Vagina (tissue), 2 donors: ENCODE measurements around the gene KCNH1. TPM values are rescaled to one million over a fixed set of nuclear protein-coding genes. Genes with fewer than 3 reads are reported as not detected.

Experiments
- DNase-seq, 2 donors: peaks; one replicate each; pipeline ENCODE4 v3.0.0-alpha.2; 2017; ENCODE audit errors: extremely low spot score in 2 of 2
- H3K27ac ChIP-seq: fragments of 200-600 bp; sonication (generic); one replicate; pipeline ENCODE4 v1.5.1; 2019
- H3K27me3 ChIP-seq: fragments of 200-600 bp; sonication (generic); one replicate; pipeline ENCODE4 v1.5.1; 2019
- H3K36me3 ChIP-seq, 2 donors: fragments of 200-600 bp; sonication (generic); one replicate each; pipeline ENCODE4 v1.5.1; 2017 to 2019
- H3K4me1 ChIP-seq: fragments of 200-600 bp; sonication (generic); one replicate; pipeline ENCODE4 v1.5.1; 2019
- H3K4me3 ChIP-seq, 2 donors: fragments of 200-600 bp; sonication (generic); 1 replicate in 1 of 2; 2 replicates in 1 of 2; pipeline ENCODE4 v1.5.1; 2016 to 2019
- H3K9me3 ChIP-seq: fragments of 200-600 bp; sonication (generic); one replicate; pipeline ENCODE4 v1.5.1; 2019
- POLR2A ChIP-seq, 2 donors: fragments of 450-650 bp; IDR thresholded peaks; one replicate each; pipeline ENCODE4 v1.6.1; 2017; ENCODE audit warnings: antibody characterized with exemption in 2 of 2, mild to moderate bottlenecking in 2 of 2, moderate library complexity in 2 of 2
- POLR2AphosphoS5 ChIP-seq, 2 donors: sonication (generic); formaldehyde crosslinking; IDR thresholded peaks; one replicate each; pipeline ENCODE4 v1.9.0; 2017; ENCODE audit warnings: antibody characterized with exemption in 2 of 2, mild to moderate bottlenecking in 2 of 2, low read depth in 1 of 2; ENCODE audit not compliant: insufficient read depth in 1 of 2
- intact Hi-C: fragments of 100-400 bp; cut with DNase I; formaldehyde crosslinking; loops from one replicate; pipeline ENCODE4 v1.15.1; 2023
- total RNA-seq: library from RNA; depleted of rRNA; stranded (reverse); fragments of >200 nt; gene quantifications from one replicate; pipeline ENCODE4 v1.2.3, GENCODE V29; 2016
- TF ChIP-seq, protein P1 (sequence below), 3 experiments: fragments of 450-650 bp in 2 of 3; fragments of 200-600 bp in 1 of 3; sonication (generic) in 1 of 3; IDR thresholded peaks; one replicate each; pipeline ENCODE4 v1.5.1; 2017 to 2019; ENCODE audit warnings: antibody characterized with exemption in 3 of 3, mild to moderate bottlenecking in 2 of 3, moderate library complexity in 2 of 3

KCNH1 gene
- total RNA-seq, 1 donor from 2014 or later, result 3.9 TPM

DNA sequence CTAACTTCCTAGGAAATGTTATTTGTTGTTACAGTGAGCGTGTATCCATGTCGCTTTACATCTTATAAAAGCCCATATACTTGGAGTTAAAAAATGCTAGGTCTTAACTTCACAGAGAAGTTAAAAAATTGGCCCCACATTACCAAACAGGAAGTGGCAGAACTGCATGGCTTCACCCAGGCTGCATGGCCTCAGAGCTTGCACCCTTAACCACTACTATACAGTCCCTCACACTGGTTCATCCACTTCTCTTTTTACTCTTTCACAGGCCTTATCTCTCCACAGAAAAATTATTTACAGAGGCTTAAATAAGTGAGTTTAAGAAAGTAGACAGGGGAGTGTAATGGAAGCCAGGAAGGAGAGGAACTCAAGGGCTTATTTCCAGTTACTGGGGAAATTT, 402.8 kb downstream of the KCNH1 start:
- no peak overlapping the region for H3K27ac ChIP-seq
- TF ChIP-seq, protein P1, sequence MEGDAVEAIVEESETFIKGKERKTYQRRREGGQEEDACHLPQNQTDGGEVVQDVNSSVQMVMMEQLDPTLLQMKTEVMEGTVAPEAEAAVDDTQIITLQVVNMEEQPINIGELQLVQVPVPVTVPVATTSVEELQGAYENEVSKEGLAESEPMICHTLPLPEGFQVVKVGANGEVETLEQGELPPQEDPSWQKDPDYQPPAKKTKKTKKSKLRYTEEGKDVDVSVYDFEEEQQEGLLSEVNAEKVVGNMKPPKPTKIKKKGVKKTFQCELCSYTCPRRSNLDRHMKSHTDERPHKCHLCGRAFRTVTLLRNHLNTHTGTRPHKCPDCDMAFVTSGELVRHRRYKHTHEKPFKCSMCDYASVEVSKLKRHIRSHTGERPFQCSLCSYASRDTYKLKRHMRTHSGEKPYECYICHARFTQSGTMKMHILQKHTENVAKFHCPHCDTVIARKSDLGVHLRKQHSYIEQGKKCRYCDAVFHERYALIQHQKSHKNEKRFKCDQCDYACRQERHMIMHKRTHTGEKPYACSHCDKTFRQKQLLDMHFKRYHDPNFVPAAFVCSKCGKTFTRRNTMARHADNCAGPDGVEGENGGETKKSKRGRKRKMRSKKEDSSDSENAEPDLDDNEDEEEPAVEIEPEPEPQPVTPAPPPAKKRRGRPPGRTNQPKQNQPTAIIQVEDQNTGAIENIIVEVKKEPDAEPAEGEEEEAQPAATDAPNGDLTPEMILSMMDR (IDR thresholded peaks at IDR 0.05), result no peak
- no peak for TF ChIP-seq POLR2A (IDR thresholded peaks at IDR 0.05)
- TF ChIP-seq POLR2AphosphoS5 (IDR thresholded peaks at IDR 0.05; ENCODE audit: insufficient read depth in 1 of 2, low read depth in 1 of 2), result no peak
- H3K9me3 ChIP-seq, result no peaks in the 10 kb centered on the region
- H3K4me1 ChIP-seq, result no peaks in the 10 kb centered on the region
- intact Hi-C loops, result no loop called here
- no peak for DNase-seq
- no peaks in the 10 kb centered on the region for H3K27me3 ChIP-seq
- no peaks in the 10 kb centered on the region for H3K36me3 ChIP-seq
- no peak overlapping the region for H3K4me3 ChIP-seq

DNA sequence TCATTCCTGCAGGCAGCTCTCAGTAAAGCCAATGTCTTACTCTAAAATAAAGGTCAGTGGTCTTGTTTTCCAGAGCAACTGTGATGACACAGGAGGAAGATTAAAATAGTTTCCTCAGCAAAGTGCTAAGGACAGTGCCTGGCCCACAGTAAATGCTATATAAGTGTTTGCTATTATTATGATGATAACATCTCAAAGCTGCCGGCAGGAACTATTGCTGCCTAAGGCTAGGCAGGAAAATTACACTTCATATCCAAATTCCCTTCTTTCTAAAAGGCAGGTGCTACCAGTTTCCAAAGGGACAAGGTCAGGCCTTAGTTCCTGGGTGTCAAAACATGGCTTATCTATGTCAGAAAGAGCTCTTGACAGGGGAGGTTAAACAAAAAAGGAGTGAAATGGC, 403.9 kb downstream of the KCNH1 start:
- no peak overlapping the region for H3K27ac ChIP-seq
- H3K4me1 ChIP-seq, result no peaks in the 10 kb centered on the region
- no peaks in the 10 kb centered on the region for H3K9me3 ChIP-seq
- DNase-seq, result no peak
- H3K36me3 ChIP-seq, result no peaks in the 10 kb centered on the region
- no peaks in the 10 kb centered on the region for H3K27me3 ChIP-seq
- no peak overlapping the region for H3K4me3 ChIP-seq
- intact Hi-C loops, result no loop called here
- TF ChIP-seq POLR2A (IDR thresholded peaks at IDR 0.05), result no peak
- TF ChIP-seq, protein P1 (IDR thresholded peaks at IDR 0.05), result no peak

DNA sequence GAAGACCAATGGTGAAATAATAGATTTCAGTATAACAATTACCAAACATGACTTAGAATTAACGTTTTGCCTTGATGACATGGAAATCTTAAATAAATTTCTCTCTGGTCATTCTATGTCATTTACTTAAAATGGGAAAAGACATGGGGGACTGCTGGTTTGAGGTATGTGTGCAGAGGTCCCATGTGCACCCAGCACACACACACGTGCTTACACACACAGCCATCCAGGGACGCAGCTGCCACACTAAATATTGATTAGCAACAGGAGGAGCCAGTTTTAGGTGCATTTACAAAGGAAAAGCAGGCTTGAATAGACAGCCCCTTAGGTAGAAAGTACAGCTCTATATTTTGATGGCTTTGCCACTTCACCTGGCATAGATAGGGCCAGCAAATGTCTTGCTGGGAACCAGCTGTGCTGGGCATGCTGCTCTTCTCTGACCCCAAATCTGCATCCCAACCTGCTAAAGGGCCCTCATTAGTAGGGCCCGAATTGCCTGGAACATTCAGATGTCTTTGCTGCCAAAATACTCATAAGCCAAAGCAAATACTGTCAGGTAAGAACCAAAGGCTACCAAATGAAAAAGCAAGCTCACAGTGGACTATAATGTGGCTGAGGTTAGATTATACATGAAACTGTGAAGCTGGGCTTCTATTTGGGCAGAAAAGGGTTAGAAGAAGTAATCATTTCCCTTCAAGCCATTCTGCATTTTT, 405.4 kb downstream of the KCNH1 start:
- DNase-seq, result no peak
- intact Hi-C loops, result no loop called here
- TF ChIP-seq POLR2A (IDR thresholded peaks at IDR 0.05) (no peak), POLR2AphosphoS5 (IDR thresholded peaks at IDR 0.05; ENCODE audit: insufficient read depth in 1 of 2, low read depth in 1 of 2) (no peak)
- TF ChIP-seq, protein P1 (IDR thresholded peaks at IDR 0.05), result no peak

DNA sequence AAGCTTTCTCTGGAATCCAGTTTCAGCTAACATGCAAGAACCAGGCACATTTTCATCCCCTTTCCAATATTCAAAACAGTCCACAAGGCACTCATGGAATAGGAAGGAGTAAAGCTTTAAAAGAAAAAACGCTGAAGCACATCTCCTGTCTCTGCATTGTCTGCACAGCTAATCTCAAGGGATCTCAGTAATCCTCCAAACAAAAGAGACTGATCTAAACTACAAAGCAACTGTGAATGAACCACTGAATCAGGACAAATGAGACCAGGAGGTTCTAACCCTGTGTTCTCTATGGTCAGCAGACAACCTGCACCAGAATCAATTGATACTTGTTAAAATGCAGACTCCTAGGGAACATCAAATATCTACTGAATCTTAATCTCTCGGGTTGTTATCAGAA, 406.2 kb downstream of the KCNH1 start:
- intact Hi-C loops, result no loop called here
- Histone ChIP-seq H3K4me3 (no peak overlapping the region), H3K27me3 (no peaks in the 10 kb centered on the region), H3K4me1 (no peaks in the 10 kb centered on the region), H3K27ac (no peak overlapping the region), H3K36me3 (no peaks in the 10 kb centered on the region), H3K9me3 (no peaks in the 10 kb centered on the region)
- TF ChIP-seq POLR2A (IDR thresholded peaks at IDR 0.05), result no peak
- TF ChIP-seq, protein P1 (IDR thresholded peaks at IDR 0.05), result no peak
- TF ChIP-seq POLR2AphosphoS5 (IDR thresholded peaks at IDR 0.05; ENCODE audit: insufficient read depth in 1 of 2, low read depth in 1 of 2), result no peak
- no peak for DNase-seq

More for the DNA sequence above, 405.4 kb downstream of the KCNH1 start:
- no peaks in the 10 kb centered on the region for H3K9me3 ChIP-seq
- H3K36me3 ChIP-seq, result no peaks in the 10 kb centered on the region
- H3K27ac ChIP-seq, result no peak overlapping the region
- no peaks in the 10 kb centered on the region for H3K4me1 ChIP-seq
- H3K4me3 ChIP-seq, result no peak overlapping the region
- H3K27me3 ChIP-seq, result no peaks in the 10 kb centered on the region

DNA sequence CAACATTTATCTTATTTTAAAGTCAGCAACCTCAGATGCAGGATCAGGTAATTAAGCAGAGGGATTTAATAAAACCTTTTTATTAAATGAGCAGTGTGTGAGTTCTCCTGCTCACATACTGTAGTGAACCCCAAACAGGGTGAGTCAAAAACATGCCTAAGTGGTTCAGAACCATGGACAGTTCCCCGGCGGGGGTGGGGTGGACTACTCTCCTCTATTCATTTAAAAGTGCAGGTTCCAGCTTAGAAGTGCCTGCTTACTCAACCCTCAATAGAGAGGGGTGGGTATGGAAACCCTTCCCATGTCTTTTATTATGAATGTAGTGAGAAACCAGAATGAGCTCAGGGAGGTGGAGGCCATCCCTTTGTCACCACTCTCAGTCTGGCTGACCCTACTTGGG, 407.3 kb downstream of the KCNH1 start:
- TF ChIP-seq, protein P1 (IDR thresholded peaks at IDR 0.05), result no peak
- TF ChIP-seq POLR2AphosphoS5 (IDR thresholded peaks at IDR 0.05; ENCODE audit: insufficient read depth in 1 of 2, low read depth in 1 of 2) (no peak), POLR2A (IDR thresholded peaks at IDR 0.05) (no peak)
- Histone ChIP-seq H3K9me3 (no peaks in the 10 kb centered on the region), H3K36me3 (no peaks in the 10 kb centered on the region), H3K4me1 (no peaks in the 10 kb centered on the region), H3K4me3 (no peak overlapping the region), H3K27me3 (no peaks in the 10 kb centered on the region), H3K27ac (no peak overlapping the region)
- no peak for DNase-seq
- intact Hi-C loops, result no loop called here
